GM21737 (cell line): ENCODE measurements around the gene RGS1.

Experiments used
- ATAC-seq: cut with Tn5 transposase; IDR thresholded peaks from one replicate; pipeline ENCODE4 v1.9.1; 2021; ENCODE audit warnings: mild to moderate bottlenecking, moderate library complexity; ENCODE audit not compliant: unreplicated experiment

RGS1 gene

GRCh38 chr1:192610112-192610889 is 34.7 kb downstream of the RGS1 start:
- ATAC-seq: no peak

GRCh38 chr1:192615055-192615454 is 39.5 kb downstream of the RGS1 start:
- ATAC-seq: no peak

- ATAC-seq: no peak
Observed at GRCh38 chr1:192620071-192620635, 44.6 kb downstream of the RGS1 start.

- peak; percentile 94 for ATAC-seq
Observed at GRCh38 chr1:192626366-192627179, 51.0 kb downstream of the RGS1 start.

GRCh38 chr1:192627901-192628300 is 52.3 kb downstream of the RGS1 start:
- no peak for ATAC-seq

GRCh38 chr1:192628396-192629057 is 53.0 kb downstream of the RGS1 start:
- no peak for ATAC-seq

- no peak for ATAC-seq
Observed at GRCh38 chr1:192629612-192630011, 54.0 kb downstream of the RGS1 start.
